Small intestine (tissue), 7 donors: ENCODE data around the gene TNFAIP8L3. TPM values are rescaled to one million over a fixed set of nuclear protein-coding genes. Genes with fewer than 3 reads are reported as not detected.

Source experiments
- DNase-seq, 2 donors: peaks; one replicate each; pipeline versions ENCODE4 v3.0.0 to v3.0.0-alpha.2; 2013
- FAIRE-seq: peaks from 2 replicates; lab custom pipeline; 2012; peaks lifted over from hg19 to GRCh38; lab: Jason Lieb, UNC
- H3K27ac ChIP-seq, 3 donors: one replicate each; pipeline ENCODE4 v1.5.1; 2013; ENCODE audit warnings: low read length in 2 of 3, mild to moderate bottlenecking in 2 of 3, control low read depth in 1 of 3, inconsistent platforms in 1 of 3, low read depth in 1 of 3, moderate library complexity in 1 of 3
- H3K27me3 ChIP-seq, 3 donors: one replicate each; pipeline ENCODE4 v1.6.1; 2013; ENCODE audit warnings: low read length in 3 of 3, inconsistent platforms in 1 of 3; ENCODE audit not compliant: control insufficient read depth in 3 of 3, insufficient read depth in 3 of 3
- H3K36me3 ChIP-seq, 3 donors: one replicate each; pipeline ENCODE4 v1.6.1; 2013; ENCODE audit warnings: low read length in 3 of 3, inconsistent platforms in 1 of 3, low read depth in 1 of 3, mild to moderate bottlenecking in 1 of 3, moderate library complexity in 1 of 3; ENCODE audit not compliant: control insufficient read depth in 3 of 3, insufficient read depth in 2 of 3
- H3K4me1 ChIP-seq, 3 donors: one replicate each; pipeline ENCODE4 v1.6.1; 2013; ENCODE audit warnings: low read length in 2 of 3, inconsistent platforms in 1 of 3, low read depth in 1 of 3, mild to moderate bottlenecking in 1 of 3, moderate library complexity in 1 of 3; ENCODE audit not compliant: control insufficient read depth in 3 of 3, insufficient read depth in 2 of 3
- H3K4me3 ChIP-seq, 3 donors: one replicate each; pipeline ENCODE4 v1.5.1; 2013; ENCODE audit warnings: low read length in 3 of 3, control low read depth in 1 of 3, inconsistent platforms in 1 of 3, low read depth in 1 of 3, mild to moderate bottlenecking in 1 of 3, moderate library complexity in 1 of 3
- H3K9me3 ChIP-seq, 2 donors: one replicate each; pipeline ENCODE4 v1.6.1; 2013; ENCODE audit warnings: low read depth in 1 of 2, low read length in 1 of 2; ENCODE audit not compliant: control insufficient read depth in 2 of 2, insufficient read depth in 1 of 2
- WGBS, 3 donors: extraction: QIAGEN DNeasy Blood & Tissue Kit; methylation state at CpG; one replicate each; pipeline ENCODE4 v1.1.7; 2013; 5-methylcytosine and 5-hydroxymethylcytosine counted together
- polyA plus RNA-seq, 4 donors: library from polyadenylated mRNA; stranded (reverse) in 3 of 4; unstranded in 1 of 4; fragments of 200-250 nt in 3 of 4; fragments of 120-200 nt in 1 of 4; gene quantifications; one replicate each; pipeline versions ENCODE4 v1.2.1 to v1.2.3, GENCODE V29; 2013
- donor health status: healthy with polysubstance abuse.
- donor health status: control.
- donor health status: control.
- donor health status: Bipolar disorder and iron deficiency.
- donor health status: healthy.

Gene TNFAIP8L3
- polyA plus RNA-seq, 4 donors: 1.1 to 8.4 (median 3.5) TPM; not detected in 1

GRCh38 chr15:51011212-51011611 lies 83.5 kb downstream of the TNFAIP8L3 start:
- H3K36me3 ChIP-seq: peaks cover 0 to 6% (median 4%) of the 10 kb centered on the region in 3 donors
- 73 to 87% (median 83%) methylated on average over 1 of the region's 1 CpG for WGBS, 3 donors
- no peak for FAIRE-seq

GRCh38 chr15:51007131-51007666 lies 87.5 kb downstream of the TNFAIP8L3 start:
- no peaks in the 10 kb centered on the region for H3K4me1 ChIP-seq
- no peak overlapping the region for H3K27ac ChIP-seq
- no peak for DNase-seq
- H3K36me3 ChIP-seq: peaks cover 0 to 6% (median 4%) of the 10 kb centered on the region in 3 donors
- no peak overlapping the region for H3K4me3 ChIP-seq
- H3K9me3 ChIP-seq: peaks cover 0 to 4% of the 10 kb centered on the region in 2 donors
- H3K27me3 ChIP-seq: no peaks in the 10 kb centered on the region
- WGBS, 3 donors: 84 to 89% (median 86%) methylated on average over 4 of the region's 4 CpGs
- no peak for FAIRE-seq

More at GRCh38 chr15:51011212-51011611, 83.5 kb downstream of the TNFAIP8L3 start:
- Histone ChIP-seq H3K4me1 (no peaks in the 10 kb centered on the region), H3K9me3 (peaks cover 0 to 4% of the 10 kb centered on the region in 2 donors), H3K27me3 (no peaks in the 10 kb centered on the region), H3K4me3 (no peak overlapping the region), H3K27ac (no peak overlapping the region)
- DNase-seq: no peak

Other genes starting within 250 kb of the TNFAIP8L3 start
- 1 to 10 TPM; 3.0 to 7.5 (median 3.7) TPM for gene AP4E1, start 186.2 kb downstream of the TNFAIP8L3 start, polyA plus RNA-seq
- 1 to 10 TPM in 1 of 4 donors, under 1 TPM in 1, not detected in 2; 0.33 to 2.0 TPM for gene CYP19A1, start 243.7 kb upstream of the TNFAIP8L3 start, polyA plus RNA-seq
- under 1 TPM in 3 of 4 donors, not detected in 1; 0.43 to 0.87 (median 0.81) TPM for gene GLDN, start 246.7 kb upstream of the TNFAIP8L3 start, polyA plus RNA-seq